Natural killer cell (primary cell): ENCODE measurements around the gene FLT1. TPM values are rescaled to one million over a fixed set of nuclear protein-coding genes. Genes with fewer than 3 reads are reported as not detected.
A peak's percentile ranks its signal among the peaks of the same experiment; 100 is the strongest.

Experiments used
- ATAC-seq, 3 donors: fragments of 150-1000 bp in 2 of 3; fragments of 200-7000 bp in 1 of 3; cut with Tn5 transposase; 1 replicate in 1 of 3; 2 replicates in 2 of 3; pipeline ENCODE4 v1.10.0; 2021; ENCODE audit warnings: mild to moderate bottlenecking in 2 of 3, moderate library complexity in 2 of 3
- DNase-seq, 2 donors: peaks; one replicate each; pipeline versions ENCODE4 v3.0.0 to v3.0.0-alpha.2; 2013 to 2021; ENCODE audit warnings: mixed read lengths in 1 of 2
- H3K27ac ChIP-seq: one replicate; pipeline ENCODE4 v1.5.1; 2013; ENCODE audit warnings: mild to moderate bottlenecking, low read length
- H3K27me3 ChIP-seq: one replicate; pipeline ENCODE4 v1.6.1; 2013; ENCODE audit warnings: low read length; ENCODE audit not compliant: control insufficient read depth, insufficient read depth
- H3K36me3 ChIP-seq: one replicate; pipeline ENCODE4 v1.6.1; 2013; ENCODE audit warnings: low read length; ENCODE audit not compliant: control insufficient read depth, insufficient read depth
- H3K4me1 ChIP-seq: one replicate; pipeline ENCODE4 v1.6.1; 2013; ENCODE audit warnings: low read length; ENCODE audit not compliant: control insufficient read depth, insufficient read depth
- H3K4me3 ChIP-seq: one replicate; pipeline ENCODE4 v1.5.1; 2013; ENCODE audit warnings: low read length
- H3K9me3 ChIP-seq: one replicate; pipeline ENCODE4 v1.6.1; 2013; ENCODE audit warnings: low read length; ENCODE audit not compliant: control insufficient read depth, insufficient read depth
- H3K27ac Mint-ChIP-seq, 2 donors: one replicate each; pipeline ENCODE4 v1.8.0; 2022; ENCODE audit warnings: mild to moderate bottlenecking in 2 of 2, mixed read lengths in 2 of 2, moderate library complexity in 1 of 2
- H3K27me3 Mint-ChIP-seq, 2 donors: one replicate each; pipeline ENCODE4 v1.8.0; 2022; ENCODE audit warnings: low read depth in 2 of 2, mixed read lengths in 2 of 2
- H3K36me3 Mint-ChIP-seq: one replicate; pipeline ENCODE4 v1.8.0; 2022; ENCODE audit warnings: mixed read lengths
- H3K4me1 Mint-ChIP-seq, 2 donors: one replicate each; pipeline ENCODE4 v1.8.0; 2022; ENCODE audit warnings: mixed read lengths in 2 of 2
- H3K4me3 Mint-ChIP-seq: one replicate; pipeline ENCODE4 v1.8.0; 2022; ENCODE audit warnings: mild to moderate bottlenecking, moderate library complexity, mixed read lengths
- H3K9me3 Mint-ChIP-seq, 2 donors: one replicate each; pipeline ENCODE4 v1.8.0; 2022; ENCODE audit warnings: mixed read lengths in 2 of 2
- CTCF ChIP-seq: fragments of 200-600 bp; IDR thresholded peaks from one replicate; pipeline ENCODE4 v1.8.0; 2022; ENCODE audit warnings: antibody characterized with exemption
- WGBS: methylation state at CpG from one replicate; pipeline ENCODE4 v1.1.7; 2013; ENCODE audit warnings: missing lambda C conversion rate; ENCODE audit not compliant: insufficient coverage; 5-methylcytosine and 5-hydroxymethylcytosine counted together
- intact Hi-C: fragments of 100-400 bp; cut with micrococcal nuclease; formaldehyde crosslinking; loops from one replicate; pipeline ENCODE4 v1.14.2; 2022
- total RNA-seq, 4 donors: library from RNA; stranded (reverse); fragments of 120-200 nt in 1 of 4; gene quantifications; one replicate each; pipeline versions ENCODE4 v1.2.3 to v1.2.4, GENCODE V29; 2013 to 2022

Gene FLT1
- total RNA-seq, 3 donors from 2014 or later (not counting 1 experiment from before 2014, with no cell fraction given) = 0.05 to 0.43 (median 0.07) TPM

GRCh38 chr13:28314879-28315278 is 180.0 kb downstream of the FLT1 start:
- intact Hi-C loops = no loop called here
- Mint-ChIP-seq H3K36me3 (no peaks in the 10 kb centered on the region), H3K9me3 (no peaks in the 10 kb centered on the region), H3K4me3 (no peak overlapping the region), H3K27ac (no peak overlapping the region), H3K27me3 (no peaks in the 10 kb centered on the region), H3K4me1 (no peaks in the 10 kb centered on the region)
- DNase-seq (no peak), ATAC-seq (no peak)
- Histone ChIP-seq H3K4me3 (no peak overlapping the region), H3K27me3 (no peaks in the 10 kb centered on the region), H3K27ac (no peak overlapping the region), H3K9me3 (no peaks in the 10 kb centered on the region), H3K4me1 (peaks cover 6% of the 10 kb centered on the region), H3K36me3 (no peaks in the 10 kb centered on the region)
- WGBS = 93% methylated on average over 6 of the region's 6 CpGs
- TF ChIP-seq CTCF = no peak

- peak in 1 of 2 donors; percentile 7 for DNase-seq
- no peaks in the 10 kb centered on the region for H3K9me3 Mint-ChIP-seq
- 97% methylated on average over 5 of the region's 6 CpGs for WGBS
- no peaks in the 10 kb centered on the region for H3K4me1 Mint-ChIP-seq
- no peaks in the 10 kb centered on the region for H3K36me3 ChIP-seq
- no peak overlapping the region for H3K27ac Mint-ChIP-seq
- H3K4me3 ChIP-seq = no peak overlapping the region
- no peak overlapping the region for H3K27ac ChIP-seq
- ATAC-seq = no peak
- no peak for TF ChIP-seq CTCF
- no peaks in the 10 kb centered on the region for H3K9me3 ChIP-seq
- H3K4me1 ChIP-seq = peaks cover 6% of the 10 kb centered on the region
- no peaks in the 10 kb centered on the region for H3K27me3 ChIP-seq
- H3K4me3 Mint-ChIP-seq = no peak overlapping the region
- intact Hi-C loops = no loop called here
- H3K36me3 Mint-ChIP-seq = no peaks in the 10 kb centered on the region
- no peaks in the 10 kb centered on the region for H3K27me3 Mint-ChIP-seq
Measured at GRCh38 chr13:28313579-28313978, 181.3 kb downstream of the FLT1 start.

GRCh38 chr13:28306325-28306724 is 188.6 kb downstream of the FLT1 start:
- Mint-ChIP-seq H3K36me3 (no peaks in the 10 kb centered on the region), H3K4me3 (no peak overlapping the region), H3K27me3 (no peaks in the 10 kb centered on the region), H3K9me3 (no peaks in the 10 kb centered on the region), H3K27ac (no peak overlapping the region), H3K4me1 (peaks cover 5 to 12% of the 10 kb centered on the region in 2 donors)
- H3K4me1 ChIP-seq = no peaks in the 10 kb centered on the region
- 65% methylated on average over 10 of the region's 10 CpGs for WGBS
- no peak overlapping the region for H3K27ac ChIP-seq
- H3K36me3 ChIP-seq = no peaks in the 10 kb centered on the region
- no peaks in the 10 kb centered on the region for H3K9me3 ChIP-seq
- intact Hi-C loops = no loop called here
- H3K4me3 ChIP-seq = no peak overlapping the region
- DNase-seq (no peak), ATAC-seq (no peak)
- no peaks in the 10 kb centered on the region for H3K27me3 ChIP-seq
- no peak for TF ChIP-seq CTCF

- Histone ChIP-seq H3K4me1 (no peaks in the 10 kb centered on the region), H3K27ac (no peak overlapping the region), H3K27me3 (no peaks in the 10 kb centered on the region), H3K9me3 (no peaks in the 10 kb centered on the region), H3K4me3 (no peak overlapping the region), H3K36me3 (no peaks in the 10 kb centered on the region)
- Mint-ChIP-seq H3K4me3 (no peak overlapping the region), H3K4me1 (peaks cover 14 to 18% of the 10 kb centered on the region in 2 donors), H3K9me3 (no peaks in the 10 kb centered on the region), H3K36me3 (no peaks in the 10 kb centered on the region), H3K27me3 (no peaks in the 10 kb centered on the region), H3K27ac (no peak overlapping the region)
- intact Hi-C loops = no loop called here
- ATAC-seq (peak in 1 of 3 donors; percentile 67), DNase-seq (peak in 1 of 2 donors; percentile 9)
- TF ChIP-seq CTCF = no peak
- WGBS = 13% methylated on average over 1 of the region's 4 CpGs
Measured at GRCh38 chr13:28301839-28302238, 193.1 kb downstream of the FLT1 start.
